Measurements from ENCODE around the gene COL23A1. TPM values are rescaled to one million over a fixed set of nuclear protein-coding genes. Genes with fewer than 3 reads are reported as not detected.

The COL23A1 gene
- total RNA-seq, 1 experiment from 2014 or later: not detected

- Mint-ChIP-seq H3K9me3 (ENCODE audit: low read depth, unreplicated experiment) (no peaks in the 10 kb centered on the region), H3K36me3 (ENCODE audit: insufficient read depth, unreplicated experiment) (no peaks in the 10 kb centered on the region), H3K27me3 (ENCODE audit: unreplicated experiment) (peaks cover 12% of the 10 kb centered on the region), H3K4me3 (ENCODE audit: low read depth, unreplicated experiment) (no peak overlapping the region), H3K27ac (ENCODE audit: unreplicated experiment) (no peak overlapping the region), H3K4me1 (ENCODE audit: low read depth, unreplicated experiment) (no peaks in the 10 kb centered on the region)
- CTCF ChIA-PET: no interaction called here
- TF ChIP-seq CTCF (IDR thresholded peaks at IDR 0.05; ENCODE audit: unreplicated experiment): no peak
- DNase-seq: no peak
- no TSS peak for BruUV-seq (replicated peaks)
- intact Hi-C loops (cut with micrococcal nuclease; ENCODE audit: unreplicated experiment): no loop called here
These were observed 345.6 kb downstream of the COL23A1 start for GRCh38 chr5:178244576-178244975.

GRCh38 chr5:178242416-178242815, 347.8 kb downstream of the COL23A1 start:
- no TSS peak for BruUV-seq (replicated peaks)
- no peak for DNase-seq
- no peaks in the 10 kb centered on the region for H3K36me3 Mint-ChIP-seq (ENCODE audit: insufficient read depth, unreplicated experiment)
- no peaks in the 10 kb centered on the region for H3K9me3 Mint-ChIP-seq (ENCODE audit: low read depth, unreplicated experiment)
- H3K4me1 Mint-ChIP-seq (ENCODE audit: low read depth, unreplicated experiment): no peaks in the 10 kb centered on the region
- peaks cover 12% of the 10 kb centered on the region for H3K27me3 Mint-ChIP-seq (ENCODE audit: unreplicated experiment)
- no peak overlapping the region for H3K4me3 Mint-ChIP-seq (ENCODE audit: low read depth, unreplicated experiment)
- no peak for TF ChIP-seq CTCF (IDR thresholded peaks at IDR 0.05; ENCODE audit: unreplicated experiment)
- CTCF ChIA-PET: no interaction called here
- intact Hi-C loops (cut with micrococcal nuclease; ENCODE audit: unreplicated experiment): no loop called here
- no peak overlapping the region for H3K27ac Mint-ChIP-seq (ENCODE audit: unreplicated experiment)

- no peaks in the 10 kb centered on the region for H3K36me3 Mint-ChIP-seq (ENCODE audit: insufficient read depth, unreplicated experiment)
- H3K27ac Mint-ChIP-seq (ENCODE audit: unreplicated experiment): no peak overlapping the region
- intact Hi-C loops (cut with micrococcal nuclease; ENCODE audit: unreplicated experiment): no loop called here
- no peaks in the 10 kb centered on the region for H3K4me1 Mint-ChIP-seq (ENCODE audit: low read depth, unreplicated experiment)
- H3K9me3 Mint-ChIP-seq (ENCODE audit: low read depth, unreplicated experiment): no peaks in the 10 kb centered on the region
- no peak for TF ChIP-seq CTCF (IDR thresholded peaks at IDR 0.05; ENCODE audit: unreplicated experiment)
- peaks cover 12% of the 10 kb centered on the region for H3K27me3 Mint-ChIP-seq (ENCODE audit: unreplicated experiment)
- H3K4me3 Mint-ChIP-seq (ENCODE audit: low read depth, unreplicated experiment): no peak overlapping the region
- BruUV-seq (replicated peaks): no TSS peak
- CTCF ChIA-PET: no interaction called here
- DNase-seq: no peak
These were observed 348.4 kb downstream of the COL23A1 start for GRCh38 chr5:178241688-178242231.

GRCh38 chr5:178241231-178241663, 348.9 kb downstream of the COL23A1 start:
- CTCF ChIA-PET: no interaction called here
- no peak for TF ChIP-seq CTCF (IDR thresholded peaks at IDR 0.05; ENCODE audit: unreplicated experiment)
- H3K27ac Mint-ChIP-seq (ENCODE audit: unreplicated experiment): no peak overlapping the region
- no peaks in the 10 kb centered on the region for H3K4me1 Mint-ChIP-seq (ENCODE audit: low read depth, unreplicated experiment)
- no peak overlapping the region for H3K4me3 Mint-ChIP-seq (ENCODE audit: low read depth, unreplicated experiment)
- DNase-seq: no peak
- H3K9me3 Mint-ChIP-seq (ENCODE audit: low read depth, unreplicated experiment): no peaks in the 10 kb centered on the region
- peaks cover 12% of the 10 kb centered on the region for H3K27me3 Mint-ChIP-seq (ENCODE audit: unreplicated experiment)
- intact Hi-C loops (cut with micrococcal nuclease; ENCODE audit: unreplicated experiment): no loop called here
- no TSS peak for BruUV-seq (replicated peaks)
- H3K36me3 Mint-ChIP-seq (ENCODE audit: insufficient read depth, unreplicated experiment): no peaks in the 10 kb centered on the region
